HCT116 (cell line): ENCODE data around the gene MRTFB. TPM values are rescaled to one million over a fixed set of nuclear protein-coding genes. Genes with fewer than 3 reads are reported as not detected.

Source experiments
- ATAC-seq: fragments of 200-7000 bp; cut with Tn5 transposase; 2 replicates; pipeline ENCODE4 v1.9.1; 2020; ENCODE audit warnings: mild to moderate bottlenecking, moderate library complexity
- BruUV-seq: library from RNA; stranded (reverse); fragments of 400-500 nt; replicated peaks from 2 replicates; lab custom pipeline; 2021; lab: Mats Ljungman, UMichigan
- CTCF ChIA-PET: fragments of 300-600 bp; sonication (Branson Sonifier 250); formaldehyde crosslinking; loops from one replicate; lab custom pipeline; 2021; ENCODE audit warnings: antibody characterized with exemption; lab: Charles Lee
- POLR2A ChIA-PET: fragments of 300-600, 350-600 bp; sonication (Branson Sonifier 250); formaldehyde crosslinking; loops from one replicate; lab custom pipeline; 2021; ENCODE audit warnings: antibody characterized with exemption; lab: Charles Lee
- RAD21 ChIA-PET, 2 experiments: fragments of 300-600 bp; sonication (Branson Sonifier 250); formaldehyde crosslinking; loops; one replicate each; lab custom pipeline; 2023; ENCODE audit warnings: low total read pairs in 2 of 2; ENCODE audit not compliant: uncharacterized antibody in 2 of 2, unreplicated experiment in 2 of 2, low non-redundant PET in 1 of 2; lab: Charles Lee
- DNase-seq: peaks from one replicate; pipeline ENCODE4 v3.0.0-alpha.2; 2010; ENCODE audit warnings: low read depth, low spot score
- H2AFZ ChIP-seq: fragments of 200-600 bp; shearing (Covaris generic), sonication (generic); 2 replicates; pipeline ENCODE4 v1.6.1; 2017; ENCODE audit warnings: low read depth, mixed run types, mixed read lengths, antibody characterized with exemption, low read length; ENCODE audit not compliant: poor library complexity, severe bottlenecking
- H3K27ac ChIP-seq: 2 replicates; pipeline ENCODE4 v1.5.1; 2012; ENCODE audit warnings: low read depth, low read length
- H3K27me3 ChIP-seq: fragments of 200-600 bp; sonication (generic); 2 replicates; pipeline ENCODE4 v1.6.1; 2016; ENCODE audit warnings: mixed run types, low read length, mixed read lengths; ENCODE audit not compliant: insufficient read depth
- H3K36me3 ChIP-seq, 2 experiments: fragments of 200-500 bp in 1 of 2; fragments of 200-600 bp in 1 of 2; sonication (Bioruptor generic) in 1 of 2; sonication (generic) in 1 of 2; 2 replicates each; pipeline versions ENCODE4 v1.5.1 to v1.6.1; 2014 to 2016; ENCODE audit warnings: low read length in 2 of 2, inconsistent platforms in 1 of 2, mixed read lengths in 1 of 2, mixed run types in 1 of 2; ENCODE audit not compliant: insufficient read depth in 2 of 2, control insufficient read depth in 1 of 2
- H3K4me1 ChIP-seq, 2 experiments: fragments of 200-600 bp in 1 of 2; sonication (generic) in 1 of 2; 2 replicates each; pipeline versions ENCODE4 v1.5.1 to v1.6.1; 2012 to 2017; ENCODE audit warnings: low read length in 2 of 2, inconsistent platforms in 1 of 2, mild to moderate bottlenecking in 1 of 2, mixed read lengths in 1 of 2, mixed run types in 1 of 2, moderate library complexity in 1 of 2; ENCODE audit not compliant: insufficient read depth in 2 of 2, control insufficient read depth in 1 of 2
- H3K4me2 ChIP-seq: fragments of 200-600 bp; sonication (generic); 2 replicates; pipeline ENCODE4 v1.6.1; 2017; ENCODE audit warnings: mixed run types, low read length, mixed read lengths
- H3K4me3 ChIP-seq, 2 experiments: fragments of 200-600 bp in 1 of 2; sonication (generic) in 1 of 2; replicated peaks in 1 of 2; 2 replicates each; pipeline ENCODE4 v1.5.1; 2011 to 2016; ENCODE audit warnings: low read length in 2 of 2, control low read depth in 1 of 2, low read depth in 1 of 2, mild to moderate bottlenecking in 1 of 2, mixed read lengths in 1 of 2, mixed run types in 1 of 2
- H3K79me2 ChIP-seq: fragments of 200-600 bp; sonication (generic); 2 replicates; pipeline ENCODE4 v1.6.1; 2017; ENCODE audit warnings: mild to moderate bottlenecking, mixed run types, low read length, moderate library complexity, mixed read lengths; ENCODE audit not compliant: insufficient read depth
- H3K9ac ChIP-seq: fragments of 200-600 bp; sonication (generic); 2 replicates; pipeline ENCODE4 v1.6.1; 2016; ENCODE audit warnings: low read length, mixed read lengths
- H3K9me2 ChIP-seq: fragments of 200-600 bp; sonication (generic), shearing (Covaris generic); 2 replicates; pipeline ENCODE4 v1.6.1; 2017; ENCODE audit warnings: mixed run types, mild to moderate bottlenecking, moderate library complexity; ENCODE audit not compliant: insufficient read depth
- H3K9me3 ChIP-seq, 2 experiments: fragments of 200-500 bp in 1 of 2; fragments of 200-600 bp in 1 of 2; sonication (Bioruptor generic) in 1 of 2; sonication (generic) in 1 of 2; 2 replicates each; pipeline ENCODE4 v1.6.1; 2014 to 2017; ENCODE audit warnings: low read length in 2 of 2, mixed read lengths in 2 of 2, inconsistent platforms in 1 of 2, low read depth in 1 of 2, mild to moderate bottlenecking in 1 of 2, mixed run types in 1 of 2, moderate library complexity in 1 of 2; ENCODE audit not compliant: control insufficient read depth in 1 of 2, insufficient read depth in 1 of 2
- H4K20me1 ChIP-seq: fragments of 200-600 bp; sonication (generic), shearing (Covaris generic); 2 replicates; pipeline ENCODE4 v1.6.1; 2017; ENCODE audit warnings: mixed run types, mild to moderate bottlenecking, moderate library complexity; ENCODE audit not compliant: insufficient read depth
- ATF3 ChIP-seq: IDR thresholded peaks from 2 replicates; pipeline ENCODE4 v1.6.1; 2012
- ELF1 ChIP-seq: IDR thresholded peaks from 2 replicates; pipeline ENCODE4 v1.6.1; 2012; ENCODE audit warnings: low read depth, borderline replicate concordance
- EZH2 ChIP-seq: fragments of 200-600 bp; sonication (generic); IDR thresholded peaks from 2 replicates; pipeline ENCODE4 v1.6.1; 2017; ENCODE audit warnings: antibody characterized with exemption, mixed run types
- EZH2phosphoT487 ChIP-seq: fragments of 200-600 bp; IDR thresholded peaks from 2 replicates; pipeline ENCODE4 v1.6.1; 2018; ENCODE audit warnings: antibody characterized with exemption, borderline replicate concordance
- RAD21 ChIP-seq: IDR thresholded peaks from 2 replicates; pipeline ENCODE4 v1.6.1; 2012; ENCODE audit warnings: low read depth, mild to moderate bottlenecking
- REST ChIP-seq: IDR thresholded peaks from 2 replicates; pipeline ENCODE4 v1.6.1; 2012; ENCODE audit warnings: low read depth
- SP1 ChIP-seq: IDR thresholded peaks from 2 replicates; pipeline ENCODE4 v1.6.1; 2012; ENCODE audit warnings: low read depth
- YY1 ChIP-seq: IDR thresholded peaks from 2 replicates; pipeline ENCODE4 v1.6.1; 2011; ENCODE audit warnings: low read length, low read depth, moderate library complexity, mild to moderate bottlenecking; ENCODE audit not compliant: insufficient replicate concordance; ENCODE audit errors: extremely low read depth
- ZNF274 ChIP-seq: fragments of 200-500 bp; sonication (Bioruptor generic); IDR thresholded peaks from 2 replicates; pipeline ENCODE4 v1.6.1; 2014; ENCODE audit warnings: mild to moderate bottlenecking, low read depth, low read length, inconsistent platforms
- intact Hi-C: fragments of 100-400 bp; cut with micrococcal nuclease; formaldehyde crosslinking; loops from 2 replicates; pipeline ENCODE4 v1.10.0; 2022
- total RNA-seq: library from RNA; stranded (reverse); gene quantifications from one replicate; pipeline ENCODE4 v1.2.1, GENCODE V29; 2021; ENCODE audit not compliant: unreplicated experiment
- TF ChIP-seq, protein P1 (sequence below): IDR thresholded peaks from 2 replicates; pipeline ENCODE4 v1.6.1; 2012

Gene MRTFB
- total RNA-seq, 1 experiment from 2014 or later: 39.0 TPM

DNA sequence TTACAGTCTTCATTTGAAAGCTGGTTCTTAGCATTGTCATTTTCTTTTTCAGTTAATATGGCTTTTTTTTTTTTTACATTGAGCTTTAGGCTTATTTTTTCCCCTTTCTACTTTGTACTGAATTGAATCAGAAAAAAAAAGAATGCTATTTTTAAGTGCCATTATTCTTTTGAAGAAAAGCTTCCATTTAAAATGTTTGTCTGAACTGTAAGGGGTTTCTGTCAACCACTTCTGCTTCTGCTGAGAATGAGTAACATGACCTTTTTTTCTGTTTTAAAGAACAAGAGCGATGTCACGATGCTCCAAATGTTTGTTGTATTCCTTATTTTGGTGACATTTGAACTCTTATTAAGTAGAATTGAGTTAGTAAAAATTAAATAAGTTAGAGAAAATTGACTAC, 50.0 kb downstream of the MRTFB start:
- H3K79me2 ChIP-seq: peaks cover 59% of the 10 kb centered on the region
- H3K9me2 ChIP-seq: no peaks in the 10 kb centered on the region
- no peak overlapping the region for H3K4me3 ChIP-seq
- no peaks in the 10 kb centered on the region for H3K4me1 ChIP-seq
- DNase-seq (no peak), ATAC-seq (no peak)
- BruUV-seq: no TSS peak
- intact Hi-C loops: no loop called here
- H3K4me2 ChIP-seq: no peak overlapping the region
- H3K27ac ChIP-seq: no peak overlapping the region
- ChIA-PET RAD21 (no interaction called here), CTCF (no interaction called here), POLR2A (no interaction called here)
- no peaks in the 10 kb centered on the region for H3K9me3 ChIP-seq
- no peaks in the 10 kb centered on the region for H3K36me3 ChIP-seq
- no peaks in the 10 kb centered on the region for H3K27me3 ChIP-seq
- H3K9ac ChIP-seq: no peak overlapping the region
- TF ChIP-seq REST (no peak), RAD21 (no peak), ELF1 (no peak), SP1 (no peak), YY1 (no peak), EZH2 (no peak), ZNF274 (no peak), ATF3 (no peak), EZH2phosphoT487 (no peak)
- TF ChIP-seq, protein P1, sequence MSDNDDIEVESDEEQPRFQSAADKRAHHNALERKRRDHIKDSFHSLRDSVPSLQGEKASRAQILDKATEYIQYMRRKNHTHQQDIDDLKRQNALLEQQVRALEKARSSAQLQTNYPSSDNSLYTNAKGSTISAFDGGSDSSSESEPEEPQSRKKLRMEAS: no peak
- no peak overlapping the region for H2AFZ ChIP-seq
- 0 out of 2 replicates have a peak, but pooled peaks cover 3% of the 10 kb centered on the region for H4K20me1 ChIP-seq
